IPS-15b (cell line): ENCODE measurements around the gene CXCR2.
"Not testable (repeated sequence)": the region's sequence is repeated elsewhere in the genome, so short reads cannot be mapped to it uniquely, and the experiment has no call there.

Source experiments
- H3K27me3 ChIP-seq: one replicate; pipeline ENCODE4 v1.6.1; 2013; ENCODE audit warnings: low read length; ENCODE audit not compliant: control insufficient read depth, insufficient read depth
- H3K36me3 ChIP-seq: one replicate; pipeline ENCODE4 v1.6.1; 2013; ENCODE audit warnings: low read length; ENCODE audit not compliant: control insufficient read depth, insufficient read depth
- H3K4me1 ChIP-seq: one replicate; pipeline ENCODE4 v1.6.1; 2013; ENCODE audit warnings: mild to moderate bottlenecking, low read length; ENCODE audit not compliant: control insufficient read depth, insufficient read depth
- H3K4me3 ChIP-seq: one replicate; pipeline ENCODE4 v1.5.1; 2013; ENCODE audit warnings: low read depth, low read length
- H3K9ac ChIP-seq: one replicate; pipeline ENCODE4 v1.6.1; 2013; ENCODE audit warnings: low read depth, mild to moderate bottlenecking, low read length
- H3K9me3 ChIP-seq: one replicate; pipeline ENCODE4 v1.6.1; 2013; ENCODE audit warnings: mild to moderate bottlenecking, low read length; ENCODE audit not compliant: control insufficient read depth, insufficient read depth

The CXCR2 gene

GRCh38 chr2:218168016-218168415 lies 42.2 kb downstream of the CXCR2 start:
- H3K4me1 ChIP-seq, result peaks cover 2% of the 10 kb centered on the region
- no peaks in the 10 kb centered on the region for H3K9me3 ChIP-seq
- H3K4me3 ChIP-seq, result no peak overlapping the region
- no peaks in the 10 kb centered on the region for H3K27me3 ChIP-seq
- no peaks in the 10 kb centered on the region for H3K36me3 ChIP-seq
- no peak overlapping the region for H3K9ac ChIP-seq

GRCh38 chr2:218168635-218169462 lies 43.0 kb downstream of the CXCR2 start:
- Histone ChIP-seq H3K4me1 (peaks cover 2% of the 10 kb centered on the region), H3K9me3 (no peaks in the 10 kb centered on the region), H3K9ac (no peak overlapping the region), H3K36me3 (no peaks in the 10 kb centered on the region), H3K27me3 (no peaks in the 10 kb centered on the region), H3K4me3 (no peak overlapping the region)

GRCh38 chr2:218169757-218170546 lies 44.1 kb downstream of the CXCR2 start:
- Histone ChIP-seq H3K4me3 (no peak overlapping the region), H3K4me1 (peaks cover 2% of the 10 kb centered on the region), H3K9me3 (no peaks in the 10 kb centered on the region), H3K9ac (no peak overlapping the region), H3K36me3 (no peaks in the 10 kb centered on the region), H3K27me3 (no peaks in the 10 kb centered on the region)

GRCh38 chr2:218171744-218172143 lies 45.9 kb downstream of the CXCR2 start:
- not testable (repeated sequence) for H3K9ac ChIP-seq, H3K27me3 ChIP-seq, H3K9me3 ChIP-seq, H3K36me3 ChIP-seq, H3K4me1 ChIP-seq, H3K4me3 ChIP-seq

GRCh38 chr2:218172845-218173244 lies 47.0 kb downstream of the CXCR2 start:
- no peaks in the 10 kb centered on the region for H3K9me3 ChIP-seq
- H3K4me1 ChIP-seq, result peaks cover 2% of the 10 kb centered on the region

GRCh38 chr2:218179782-218180181 lies 54.0 kb downstream of the CXCR2 start:
- no peaks in the 10 kb centered on the region for H3K36me3 ChIP-seq
- H3K9me3 ChIP-seq, result no peaks in the 10 kb centered on the region
- H3K9ac ChIP-seq, result no peak overlapping the region
- H3K27me3 ChIP-seq, result no peaks in the 10 kb centered on the region
- H3K4me3 ChIP-seq, result no peak overlapping the region
- no peaks in the 10 kb centered on the region for H3K4me1 ChIP-seq

More at GRCh38 chr2:218172845-218173244, 47.0 kb downstream of the CXCR2 start:
- Histone ChIP-seq H3K36me3 (no peaks in the 10 kb centered on the region), H3K4me3 (no peak overlapping the region), H3K9ac (no peak overlapping the region), H3K27me3 (no peaks in the 10 kb centered on the region)

GRCh38 chr2:218180467-218181114 lies 54.8 kb downstream of the CXCR2 start:
- Histone ChIP-seq H3K27me3 (no peaks in the 10 kb centered on the region), H3K9me3 (no peaks in the 10 kb centered on the region), H3K4me3 (no peak overlapping the region), H3K4me1 (no peaks in the 10 kb centered on the region), H3K9ac (no peak overlapping the region), H3K36me3 (no peaks in the 10 kb centered on the region)

GRCh38 chr2:218184331-218184730 lies 58.5 kb downstream of the CXCR2 start:
- H3K9me3 ChIP-seq, result no peaks in the 10 kb centered on the region
- H3K9ac ChIP-seq, result no peak overlapping the region

GRCh38 chr2:218186355-218186766 lies 60.5 kb downstream of the CXCR2 start:
- H3K4me3 ChIP-seq, result no peak overlapping the region
- no peaks in the 10 kb centered on the region for H3K9me3 ChIP-seq
- H3K36me3 ChIP-seq, result no peaks in the 10 kb centered on the region
- H3K4me1 ChIP-seq, result no peaks in the 10 kb centered on the region
- no peak overlapping the region for H3K9ac ChIP-seq
- no peaks in the 10 kb centered on the region for H3K27me3 ChIP-seq

More at GRCh38 chr2:218184331-218184730, 58.5 kb downstream of the CXCR2 start:
- Histone ChIP-seq H3K27me3 (no peaks in the 10 kb centered on the region), H3K4me3 (no peak overlapping the region), H3K4me1 (no peaks in the 10 kb centered on the region), H3K36me3 (no peaks in the 10 kb centered on the region)
